Islet of Langerhans (tissue), 1 donor: ENCODE data around the gene NRTN.
"Not testable (repeated sequence)": the region's sequence is repeated elsewhere in the genome, so short reads cannot be mapped to it uniquely, and the experiment has no call there.

ENCODE experiments used
- FAIRE-seq: peaks from one replicate; lab custom pipeline; 2011; peaks lifted over from hg19 to GRCh38; lab: Jason Lieb, UNC

NRTN gene

DNA sequence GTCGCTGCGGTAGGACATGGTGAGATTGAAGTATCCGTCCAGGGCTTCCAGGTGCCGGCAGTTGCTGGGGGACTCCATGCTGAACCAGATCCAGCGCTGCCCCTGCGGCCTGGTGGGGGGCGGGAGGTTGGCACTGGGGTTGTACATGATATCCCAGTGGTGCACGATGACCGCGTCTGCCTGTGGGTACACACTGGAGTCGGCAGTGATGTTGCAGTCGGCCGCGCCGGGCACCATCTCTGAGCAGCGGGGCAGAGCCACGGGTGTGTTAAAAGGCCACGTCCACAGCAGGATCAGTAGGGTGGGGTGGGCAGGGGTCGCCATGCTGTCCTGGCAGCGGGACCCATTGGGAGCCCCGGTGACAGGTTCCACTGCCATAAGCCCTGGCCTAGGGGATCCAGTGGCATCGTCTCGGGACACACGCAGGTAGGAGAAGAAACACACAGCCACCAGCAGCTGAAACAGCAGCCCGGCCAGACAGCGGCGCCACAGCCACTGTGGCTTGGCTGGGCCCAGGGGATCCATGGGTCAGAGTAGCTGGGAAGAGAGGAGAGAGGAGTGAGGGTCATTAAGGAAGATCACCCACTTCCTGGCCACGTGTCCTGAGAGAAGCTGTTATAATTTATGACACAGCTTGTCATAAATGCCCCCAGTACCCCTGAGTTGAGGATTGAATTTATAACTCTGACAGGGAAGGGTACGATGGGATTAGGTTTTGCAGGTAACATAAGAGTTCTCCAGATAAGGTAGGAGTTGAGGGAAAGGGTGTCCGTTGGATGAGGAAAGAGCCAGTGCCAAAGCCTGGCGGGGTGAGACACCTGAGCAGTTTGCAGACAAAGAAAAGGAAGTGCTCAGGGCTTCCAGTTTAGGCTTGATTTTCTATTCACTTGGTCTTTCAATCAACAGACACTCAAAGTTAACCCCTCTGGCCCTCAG, 62.6 kb downstream of the NRTN start:
- no peak for FAIRE-seq

DNA sequence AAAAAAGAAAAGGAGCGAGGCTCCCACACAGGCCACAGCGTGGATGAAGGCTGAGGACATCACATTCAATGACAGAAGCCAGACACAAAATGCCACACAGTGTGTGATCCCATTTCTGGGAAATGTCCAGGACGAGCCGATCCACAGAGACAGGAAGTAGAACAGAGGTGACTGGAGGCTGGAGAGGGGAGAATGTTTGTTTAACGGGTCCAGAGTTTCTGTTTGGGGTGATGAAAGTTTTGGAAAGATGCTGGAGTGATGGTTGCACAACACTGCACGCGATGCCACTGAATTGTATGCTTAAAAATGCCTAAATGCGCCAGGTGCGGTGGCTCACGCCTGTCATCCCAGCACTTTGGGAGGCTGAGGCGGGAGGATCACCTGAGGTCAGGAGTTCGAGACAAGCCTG, 66.1 kb downstream of the NRTN start:
- no peak for FAIRE-seq

DNA sequence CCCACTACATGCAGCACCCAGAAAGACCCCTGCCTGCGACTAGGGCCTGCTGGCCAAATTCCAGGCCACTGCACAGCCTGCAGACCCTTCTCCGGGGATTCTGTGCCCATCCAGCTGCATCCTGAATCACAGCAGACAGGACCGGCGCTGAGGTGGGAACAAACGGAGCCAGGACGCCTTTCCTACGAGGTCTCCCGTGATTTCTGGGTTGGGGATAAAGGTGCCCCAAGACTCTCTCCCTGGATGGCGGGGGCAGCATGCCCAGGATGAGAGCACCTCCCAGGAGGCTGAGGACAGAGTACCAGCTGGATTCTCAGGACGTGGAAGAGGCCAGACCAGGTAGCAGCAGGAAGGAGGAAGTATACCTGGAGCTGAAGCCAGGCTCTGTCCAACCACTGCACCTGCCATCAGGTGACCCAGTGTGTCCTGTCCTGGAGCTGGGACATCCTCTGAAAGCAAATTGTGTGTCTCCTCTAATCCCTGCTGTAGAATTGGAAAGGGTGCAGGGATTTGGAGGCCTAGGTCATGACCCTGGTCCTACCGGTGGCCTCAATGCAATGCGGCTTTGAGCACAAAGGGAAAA, 68.8 kb downstream of the NRTN start:
- FAIRE-seq = no peak

DNA sequence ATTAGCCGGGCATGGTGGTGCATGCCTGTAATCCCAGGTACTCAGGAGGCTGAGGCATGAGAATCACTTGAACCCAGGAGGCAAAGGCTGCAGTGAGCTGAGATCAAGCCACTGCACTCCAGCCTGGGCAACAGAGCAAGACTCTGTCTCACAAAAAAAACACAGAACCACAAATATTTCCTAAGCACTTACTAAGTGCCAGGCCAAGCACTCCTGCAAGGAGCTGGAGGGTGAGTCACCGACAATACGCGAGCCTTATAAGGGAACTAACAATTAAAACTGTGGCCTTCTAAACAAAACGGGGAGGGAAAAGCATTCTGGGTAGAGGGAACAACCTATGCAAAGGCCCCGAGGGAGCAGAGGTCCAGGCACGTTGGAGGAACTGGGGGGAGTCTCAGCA, 69.6 kb downstream of the NRTN start:
- FAIRE-seq = not testable (repeated sequence)

DNA sequence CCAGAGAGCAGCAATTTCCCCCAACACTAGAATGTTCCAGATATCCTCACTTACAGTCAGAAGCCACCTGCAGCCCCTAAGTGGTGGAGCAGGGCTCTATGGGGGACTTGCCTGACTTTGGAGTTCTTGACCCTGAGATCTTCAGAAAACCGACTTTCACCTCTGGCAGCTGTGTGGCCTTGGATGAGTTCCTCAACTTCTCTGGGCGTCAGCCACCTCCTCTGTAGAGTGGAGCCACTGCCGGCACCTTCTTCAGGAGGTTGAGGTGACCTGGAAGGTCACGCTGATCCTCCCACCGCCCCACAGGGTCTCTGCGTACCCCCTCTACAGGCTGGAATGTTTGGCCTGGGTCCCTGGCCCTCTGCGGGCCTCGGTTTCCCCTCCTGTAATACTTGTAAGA, 72.6 kb downstream of the NRTN start:
- no peak for FAIRE-seq

DNA sequence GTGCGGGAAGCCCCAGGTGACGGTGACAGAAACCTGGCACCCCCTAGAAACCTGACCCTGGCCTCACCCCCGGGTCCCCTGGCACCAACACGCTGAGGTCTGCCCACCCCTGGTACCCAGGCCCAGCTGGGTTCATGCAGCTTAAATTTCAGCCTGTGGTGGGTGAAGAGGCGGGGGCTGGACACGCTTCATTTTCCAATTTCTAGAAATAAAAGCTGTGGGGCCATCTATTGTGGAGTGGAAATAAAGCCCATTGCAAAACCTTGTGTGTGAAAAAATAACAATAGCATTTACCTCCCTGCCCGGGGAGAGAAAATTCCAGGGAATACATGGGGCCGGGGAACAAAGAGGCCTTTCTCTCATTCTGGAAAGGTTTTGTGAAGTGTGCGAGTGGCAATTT, 73.0 kb downstream of the NRTN start:
- FAIRE-seq = no peak
